G401 (cell line): ENCODE data around the gene SND1. TPM values are rescaled to one million over a fixed set of nuclear protein-coding genes. Genes with fewer than 3 reads are reported as not detected.
A peak's percentile ranks its signal among the peaks of the same experiment; 100 is the strongest.

Experiments
- DNase-seq: peaks from one replicate; pipeline ENCODE4 v3.0.0-alpha.2; 2015; ENCODE audit warnings: low spot score
- in situ Hi-C: cut with HindIII; loops from 2 replicates; pipeline ENCODE4 v1.10.0; 2016; ENCODE audit warnings: low sequenced_read_pairs, mixed read lengths
- total RNA-seq: library from RNA; depleted of rRNA; stranded (reverse); fragments of >200 nt; shearing (Covaris generic); gene quantifications from 2 replicates; pipeline ENCODE4 v1.2.3, GENCODE V29; 2014

The SND1 gene
- total RNA-seq, 1 experiment from 2014 or later: 98.0 TPM

- DNase-seq: no peak
- in situ Hi-C loops: no loop called here
These were observed 253.0 kb downstream of the SND1 start for GRCh38 chr7:127905021-127905420.

GRCh38 chr7:127905491-127906330 is 253.7 kb downstream of the SND1 start:
- no peak for DNase-seq
- in situ Hi-C loops: no loop called here

- no peak for DNase-seq
These were observed 255.4 kb downstream of the SND1 start for GRCh38 chr7:127907110-127908040.

GRCh38 chr7:127908430-127909258 is 256.6 kb downstream of the SND1 start:
- in situ Hi-C loops: no loop called here
- no peak for DNase-seq

More at GRCh38 chr7:127907110-127908040, 255.4 kb downstream of the SND1 start:
- in situ Hi-C loops: no loop called here

GRCh38 chr7:127909424-127910152 is 257.6 kb downstream of the SND1 start:
- in situ Hi-C loops: no loop called here
- DNase-seq: no peak

- in situ Hi-C loops: no loop called here
- no peak for DNase-seq
These were observed 258.7 kb downstream of the SND1 start for GRCh38 chr7:127910670-127911069.

- no peak for DNase-seq
- in situ Hi-C loops: no loop called here
These were observed 260.0 kb downstream of the SND1 start for GRCh38 chr7:127911968-127912511.

GRCh38 chr7:127912901-127913300 is 260.9 kb downstream of the SND1 start:
- in situ Hi-C loops: no loop called here
- no peak for DNase-seq

GRCh38 chr7:127913686-127914085 is 261.7 kb downstream of the SND1 start:
- no peak for DNase-seq
- in situ Hi-C loops: no loop called here

- in situ Hi-C loops: no loop called here
- DNase-seq: no peak
These were observed 262.7 kb downstream of the SND1 start for GRCh38 chr7:127914693-127915092.

- no peak for DNase-seq
- in situ Hi-C loops: no loop called here
These were observed 264.7 kb downstream of the SND1 start for GRCh38 chr7:127916735-127917134.

GRCh38 chr7:127918130-127918529 is 266.1 kb downstream of the SND1 start:
- in situ Hi-C loops: no loop called here
- DNase-seq: no peak

GRCh38 chr7:127920787-127921438 is 268.9 kb downstream of the SND1 start:
- in situ Hi-C loops: no loop called here
- DNase-seq: no peak

- in situ Hi-C loops: no loop called here
- no peak for DNase-seq
These were observed 270.7 kb downstream of the SND1 start for GRCh38 chr7:127922656-127923055.

GRCh38 chr7:127924874-127925273 is 272.9 kb downstream of the SND1 start:
- in situ Hi-C loops: no loop called here
- no peak for DNase-seq

GRCh38 chr7:127927348-127927696 is 275.3 kb downstream of the SND1 start:
- in situ Hi-C loops: no loop called here
- peak; percentile 40 for DNase-seq

- DNase-seq: no peak
- in situ Hi-C loops: no loop called here
These were observed 276.2 kb downstream of the SND1 start for GRCh38 chr7:127928222-127928621.

GRCh38 chr7:127928852-127929251 is 276.9 kb downstream of the SND1 start:
- in situ Hi-C loops: no loop called here
- DNase-seq: no peak
